Testis (tissue), 3 donors: Measurements from ENCODE around the gene ADCY6. TPM values are rescaled to one million over a fixed set of nuclear protein-coding genes. Genes with fewer than 3 reads are reported as not detected.

ENCODE experiments used
- DNase-seq: peaks from one replicate; pipeline ENCODE4 v3.0.0-alpha.2; 2019
- H3K27ac ChIP-seq, 2 donors: fragments of 200-600 bp; sonication (generic); one replicate each; pipeline ENCODE4 v1.5.1; 2019
- H3K27me3 ChIP-seq: fragments of 200-600 bp; sonication (generic); one replicate; pipeline ENCODE4 v1.5.1; 2019
- H3K36me3 ChIP-seq: fragments of 200-600 bp; sonication (generic); one replicate; pipeline ENCODE4 v1.5.1; 2017; ENCODE audit warnings: low read depth; ENCODE audit errors: missing control alignments
- H3K4me1 ChIP-seq: fragments of 200-600 bp; sonication (generic); one replicate; pipeline ENCODE4 v1.5.1; 2019
- H3K4me3 ChIP-seq, 2 donors: fragments of 200-600 bp; sonication (generic); one replicate each; pipeline ENCODE4 v1.5.1; 2017 to 2019
- H3K9me3 ChIP-seq: fragments of 200-600 bp; sonication (generic); one replicate; pipeline ENCODE4 v1.5.1; 2017
- POLR2A ChIP-seq: fragments of 450-650 bp; IDR thresholded peaks from one replicate; pipeline ENCODE4 v1.6.1; 2017; ENCODE audit warnings: antibody characterized with exemption, mild to moderate bottlenecking, moderate library complexity
- WGBS, 2 donors: methylation state at CpG; one replicate each; pipeline ENCODE4 v1.1.5; 2018; 5-methylcytosine and 5-hydroxymethylcytosine counted together
- intact Hi-C: fragments of 100-400 bp; cut with DNase I; formaldehyde crosslinking; loops from one replicate; pipeline ENCODE4 v1.15.1; 2023; ENCODE audit warnings: low total_unique reads
- polyA plus RNA-seq: library from polyadenylated mRNA; stranded (reverse); fragments of 350-450 nt; fragmentation: Illumina TruSeq; extraction: RNeasy Lipid Tissue Mini Kit (QIAGEN cat#74804); gene quantifications from one replicate; pipeline ENCODE4 v1.2.3, GENCODE V29; 2014; ENCODE audit warnings: low read depth, low replicate concordance; ENCODE audit not compliant: insufficient read depth
- total RNA-seq, 2 donors: library from RNA; depleted of rRNA; stranded (reverse); fragments of >200 nt; gene quantifications; one replicate each; pipeline ENCODE4 v1.2.3, GENCODE V29; 2016
- TF ChIP-seq, protein P1 (sequence below), 3 experiments: fragments of 450-650 bp in 2 of 3; fragments of 200-600 bp in 1 of 3; sonication (generic) in 1 of 3; IDR thresholded peaks; one replicate each; pipeline ENCODE4 v1.5.1; 2016 to 2019; ENCODE audit warnings: antibody characterized with exemption in 3 of 3, mild to moderate bottlenecking in 2 of 3, moderate library complexity in 1 of 3

The ADCY6 gene
- total and polyA plus RNA-seq, 3 donors from 2014 or later, result 16.5 to 26.3 (median 24.5) TPM

- Histone ChIP-seq H3K36me3 (no peaks in the 10 kb centered on the region), H3K4me1 (peaks cover 14% of the 10 kb centered on the region), H3K27ac (no peak overlapping the region), H3K4me3 (no peak overlapping the region), H3K9me3 (no peaks in the 10 kb centered on the region), H3K27me3 (no peaks in the 10 kb centered on the region)
- intact Hi-C loops, result no loop called here
- TF ChIP-seq, protein P1, sequence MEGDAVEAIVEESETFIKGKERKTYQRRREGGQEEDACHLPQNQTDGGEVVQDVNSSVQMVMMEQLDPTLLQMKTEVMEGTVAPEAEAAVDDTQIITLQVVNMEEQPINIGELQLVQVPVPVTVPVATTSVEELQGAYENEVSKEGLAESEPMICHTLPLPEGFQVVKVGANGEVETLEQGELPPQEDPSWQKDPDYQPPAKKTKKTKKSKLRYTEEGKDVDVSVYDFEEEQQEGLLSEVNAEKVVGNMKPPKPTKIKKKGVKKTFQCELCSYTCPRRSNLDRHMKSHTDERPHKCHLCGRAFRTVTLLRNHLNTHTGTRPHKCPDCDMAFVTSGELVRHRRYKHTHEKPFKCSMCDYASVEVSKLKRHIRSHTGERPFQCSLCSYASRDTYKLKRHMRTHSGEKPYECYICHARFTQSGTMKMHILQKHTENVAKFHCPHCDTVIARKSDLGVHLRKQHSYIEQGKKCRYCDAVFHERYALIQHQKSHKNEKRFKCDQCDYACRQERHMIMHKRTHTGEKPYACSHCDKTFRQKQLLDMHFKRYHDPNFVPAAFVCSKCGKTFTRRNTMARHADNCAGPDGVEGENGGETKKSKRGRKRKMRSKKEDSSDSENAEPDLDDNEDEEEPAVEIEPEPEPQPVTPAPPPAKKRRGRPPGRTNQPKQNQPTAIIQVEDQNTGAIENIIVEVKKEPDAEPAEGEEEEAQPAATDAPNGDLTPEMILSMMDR (IDR thresholded peaks at IDR 0.05), result no peak
- no peak for TF ChIP-seq POLR2A
- WGBS, 2 donors, result 92% methylated on average over 2 of the region's 2 CpGs
- DNase-seq, result no peak
Observed at GRCh38 chr12:48764521-48764920, 24.4 kb downstream of the ADCY6 start.

- intact Hi-C loops, result no loop called here
- Histone ChIP-seq H3K27me3 (no peaks in the 10 kb centered on the region), H3K4me1 (no peaks in the 10 kb centered on the region), H3K9me3 (no peaks in the 10 kb centered on the region), H3K27ac (no peak overlapping the region), H3K4me3 (no peak overlapping the region), H3K36me3 (no peaks in the 10 kb centered on the region)
- TF ChIP-seq, protein P1 (IDR thresholded peaks at IDR 0.05), result no peak
- TF ChIP-seq POLR2A, result no peak
- DNase-seq, result no peak
Observed at GRCh38 chr12:48758737-48759136, 30.2 kb downstream of the ADCY6 start.

DNA sequence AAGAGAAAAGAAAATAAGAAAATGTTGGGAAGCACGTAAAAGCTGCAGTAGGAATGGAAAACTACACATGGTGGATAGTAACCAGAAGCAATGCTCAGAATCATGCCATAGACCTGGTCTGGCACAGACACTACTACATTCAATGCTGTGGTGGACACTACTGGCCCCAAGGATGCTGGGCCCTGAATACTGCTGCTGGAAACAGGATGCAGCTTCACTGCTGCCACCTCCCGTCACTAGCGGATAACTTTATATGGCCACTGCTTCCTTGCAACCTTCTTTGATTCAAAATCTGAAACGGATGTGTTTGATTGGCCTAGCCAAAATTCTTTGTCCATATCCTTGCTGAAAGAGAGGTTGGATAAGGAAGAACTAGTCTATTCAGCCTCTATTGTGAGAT, 30.7 kb downstream of the ADCY6 start:
- Histone ChIP-seq H3K4me3 (no peak overlapping the region), H3K4me1 (no peaks in the 10 kb centered on the region), H3K36me3 (no peaks in the 10 kb centered on the region), H3K27ac (no peak overlapping the region), H3K27me3 (no peaks in the 10 kb centered on the region), H3K9me3 (no peaks in the 10 kb centered on the region)
- no peak for DNase-seq
- intact Hi-C loops, result no loop called here
- 76 to 78% methylated on average over 4 of the region's 4 CpGs for WGBS, 2 donors
- no peak for TF ChIP-seq POLR2A
- TF ChIP-seq, protein P1 (IDR thresholded peaks at IDR 0.05), result no peak

DNA sequence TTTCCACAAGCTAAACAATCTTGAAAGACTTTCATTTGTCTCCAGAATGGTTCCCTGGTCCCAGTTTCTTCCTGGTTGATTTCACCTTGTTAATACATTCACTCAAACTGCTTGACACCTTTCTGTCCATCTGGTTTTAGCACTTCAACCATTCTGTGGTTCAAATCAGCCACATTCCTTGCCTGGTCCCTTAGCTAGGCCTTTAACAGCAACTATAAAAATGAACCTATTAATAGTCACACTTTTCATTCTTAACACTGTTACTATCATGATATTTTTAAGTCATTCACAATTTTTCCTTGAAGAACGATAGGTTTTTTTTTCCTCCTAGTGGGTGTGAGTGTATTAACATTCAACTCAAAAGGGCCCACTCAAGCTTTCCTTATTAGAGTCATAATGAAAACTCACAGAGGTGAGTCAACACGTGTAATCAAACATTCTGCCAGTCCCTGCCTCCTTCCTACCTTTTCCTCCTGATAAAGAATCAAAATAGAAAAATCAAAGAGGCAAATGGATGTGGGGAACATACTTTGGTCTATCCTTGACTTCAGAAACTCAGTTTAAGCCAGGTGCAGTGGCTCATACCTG, 38.0 kb downstream of the ADCY6 start:
- H3K9me3 ChIP-seq, result no peaks in the 10 kb centered on the region
- no peaks in the 10 kb centered on the region for H3K27me3 ChIP-seq
- no peaks in the 10 kb centered on the region for H3K4me1 ChIP-seq
- TF ChIP-seq, protein P1 (IDR thresholded peaks at IDR 0.05), result no peak
- TF ChIP-seq POLR2A, result no peak
- intact Hi-C loops, result loop anchor here (5.0 kb wide), 1 partner anchor 46 kb away; no protein-coding TSS in a partner anchor
- no peak overlapping the region for H3K27ac ChIP-seq
- H3K36me3 ChIP-seq, result no peaks in the 10 kb centered on the region
- WGBS, 2 donors, result 67 to 73% methylated on average over 2 of the region's 2 CpGs
- no peak overlapping the region for H3K4me3 ChIP-seq
- no peak for DNase-seq

DNA sequence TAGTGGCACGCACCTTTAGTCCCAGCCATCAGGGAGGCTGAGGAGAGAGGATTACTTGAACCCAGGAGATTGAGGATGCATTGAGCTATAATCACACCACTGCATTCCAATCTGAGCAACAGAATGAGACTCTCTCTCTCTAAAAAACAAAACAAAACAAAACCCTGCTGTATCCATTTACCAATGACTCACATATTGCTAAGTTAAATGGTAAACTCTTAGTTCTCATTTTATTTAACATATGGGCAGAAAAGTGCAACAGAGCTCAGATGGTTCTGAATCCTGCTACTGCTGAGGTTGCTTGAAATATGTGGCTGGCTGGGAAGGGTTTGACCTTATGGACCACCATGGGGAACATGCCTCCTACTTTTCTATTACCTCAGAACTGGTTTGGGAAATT, 38.7 kb downstream of the ADCY6 start:
- intact Hi-C loops, result loop anchor here (5.0 kb wide), 1 partner anchor 47 kb away; no protein-coding TSS in a partner anchor
- WGBS, 2 donors, result 92 to 93% methylated on average over 1 of the region's 1 CpG
- no peak for DNase-seq
- no peak overlapping the region for H3K27ac ChIP-seq
- H3K36me3 ChIP-seq, result no peaks in the 10 kb centered on the region
- H3K27me3 ChIP-seq, result no peaks in the 10 kb centered on the region
- no peak overlapping the region for H3K4me3 ChIP-seq
- TF ChIP-seq, protein P1 (IDR thresholded peaks at IDR 0.05), result no peak
- TF ChIP-seq POLR2A, result no peak
- no peaks in the 10 kb centered on the region for H3K4me1 ChIP-seq
- no peaks in the 10 kb centered on the region for H3K9me3 ChIP-seq
